ENCODE measurements around the gene FIGN.

Gene FIGN

GRCh38 chr2:163662141-163662780, 73.5 kb downstream of the FIGN start:
- no peak for DNase-seq (ENCODE audit: low read depth)

GRCh38 chr2:163659224-163659623, 76.6 kb downstream of the FIGN start:
- no peak for DNase-seq (ENCODE audit: low read depth)

GRCh38 chr2:163658556-163658955, 77.3 kb downstream of the FIGN start:
- no peak for DNase-seq (ENCODE audit: low read depth)

DNA sequence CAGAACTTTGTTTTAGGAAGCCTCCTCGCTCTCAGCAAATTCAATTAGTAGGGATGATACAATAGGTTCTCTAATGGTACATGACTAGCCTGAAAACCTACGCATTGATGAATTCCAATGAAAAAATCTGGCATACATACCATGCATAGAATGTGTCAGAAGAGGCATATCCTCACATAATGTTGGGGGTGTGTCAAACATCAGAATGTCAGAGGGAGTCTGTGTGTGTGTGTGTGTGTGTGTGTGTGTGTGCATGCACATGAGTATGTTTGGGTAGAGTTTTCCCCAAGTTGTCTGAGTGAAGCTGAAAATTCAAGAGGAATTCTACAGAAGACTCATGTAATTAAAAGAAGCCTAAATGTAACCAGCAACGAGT, 78.5 kb downstream of the FIGN start:
- DNase-seq (ENCODE audit: low read depth), result no peak

DNA sequence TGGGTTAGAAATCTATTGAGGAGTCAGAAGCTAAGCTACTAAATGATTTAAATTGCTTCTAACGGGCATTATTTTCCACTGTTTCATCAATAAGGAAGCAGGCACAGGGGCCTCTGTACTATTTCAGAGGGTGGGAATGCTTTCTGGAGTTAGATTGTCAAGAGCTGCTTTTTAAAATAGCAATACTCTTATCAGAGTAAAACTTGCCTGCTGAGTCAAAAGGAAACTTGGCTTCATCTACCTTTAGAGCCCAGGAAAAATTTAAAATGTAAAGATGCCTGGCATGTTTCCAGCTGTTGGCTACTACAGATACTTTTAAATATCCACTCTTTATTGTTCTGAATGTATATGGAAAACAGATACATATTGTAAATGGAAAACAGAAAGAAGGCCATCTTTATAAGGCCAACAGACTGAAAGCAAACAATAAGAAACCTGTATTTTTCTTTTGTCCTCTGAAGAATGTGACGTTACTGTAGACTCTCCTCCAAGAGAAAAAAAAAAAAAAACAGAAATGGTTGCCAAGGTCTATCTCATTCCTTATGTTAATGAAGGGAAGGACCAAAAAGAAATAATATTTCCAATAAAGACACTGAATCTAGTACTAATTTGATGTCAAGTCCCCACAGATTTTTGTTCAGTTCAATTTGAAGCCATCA, 79.1 kb downstream of the FIGN start:
- no peak for DNase-seq (ENCODE audit: low read depth)

DNA sequence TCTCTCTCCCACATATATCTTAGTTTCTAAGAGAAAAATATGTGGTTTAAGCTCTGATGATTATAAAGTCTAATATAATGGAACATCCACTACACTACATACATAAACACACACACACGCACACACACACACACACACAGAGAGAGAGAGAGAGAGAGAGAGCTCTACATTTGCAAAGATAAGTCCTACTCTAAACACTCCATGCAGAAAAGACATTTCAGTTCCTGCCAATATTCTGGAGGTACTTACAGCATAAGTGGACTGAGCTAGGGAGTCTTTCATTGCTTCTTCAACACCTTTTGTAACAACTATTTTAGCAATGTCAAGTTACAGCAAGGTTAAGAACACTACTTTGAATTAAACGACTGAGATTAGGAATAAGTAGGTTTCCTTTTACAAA, 80.1 kb downstream of the FIGN start:
- DNase-seq (ENCODE audit: low read depth), result no peak

DNA sequence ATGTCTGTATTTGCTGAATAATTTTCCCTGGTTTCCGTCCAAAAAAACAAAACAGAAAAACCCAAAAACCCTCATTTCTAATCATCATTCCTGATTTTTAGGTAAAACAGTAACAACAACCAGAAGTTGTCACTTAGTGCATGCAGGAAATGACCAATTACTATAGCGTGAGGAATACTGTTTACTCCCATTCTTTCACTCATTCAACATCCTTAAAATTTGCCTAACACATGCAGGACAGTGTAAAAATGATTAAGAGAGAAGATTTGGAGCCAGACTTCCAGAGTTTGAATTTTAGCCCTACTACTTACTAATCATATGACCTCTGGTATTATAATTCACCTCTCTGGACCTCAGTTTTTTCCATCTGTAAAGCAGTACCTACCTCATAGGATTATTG, 83.1 kb downstream of the FIGN start:
- DNase-seq (ENCODE audit: low read depth), result no peak

- no peak for DNase-seq (ENCODE audit: low read depth)
These were observed 86.7 kb downstream of the FIGN start for GRCh38 chr2:163649080-163649479.

DNA sequence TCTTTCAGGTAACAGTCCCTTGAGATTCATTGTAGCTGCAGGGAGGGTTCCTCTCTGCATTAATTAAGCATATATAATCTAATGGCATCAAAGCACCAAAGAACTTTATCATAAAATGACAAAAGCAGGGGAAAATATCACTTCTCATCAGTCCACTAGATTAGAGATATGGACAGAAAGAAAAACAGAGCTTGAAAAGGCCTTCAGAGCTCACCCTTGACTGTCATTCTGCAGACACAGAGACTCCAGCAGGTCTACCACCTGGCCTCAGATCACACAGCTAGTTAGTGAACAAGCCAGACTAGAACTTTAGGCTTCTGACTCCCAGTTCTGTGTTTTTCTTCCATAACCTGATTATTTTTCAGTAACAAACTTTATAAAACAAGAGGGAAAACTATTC, 88.5 kb downstream of the FIGN start:
- DNase-seq (ENCODE audit: low read depth), result no peak

GRCh38 chr2:163646687-163647086, 89.1 kb downstream of the FIGN start:
- no peak for DNase-seq (ENCODE audit: low read depth)

DNA sequence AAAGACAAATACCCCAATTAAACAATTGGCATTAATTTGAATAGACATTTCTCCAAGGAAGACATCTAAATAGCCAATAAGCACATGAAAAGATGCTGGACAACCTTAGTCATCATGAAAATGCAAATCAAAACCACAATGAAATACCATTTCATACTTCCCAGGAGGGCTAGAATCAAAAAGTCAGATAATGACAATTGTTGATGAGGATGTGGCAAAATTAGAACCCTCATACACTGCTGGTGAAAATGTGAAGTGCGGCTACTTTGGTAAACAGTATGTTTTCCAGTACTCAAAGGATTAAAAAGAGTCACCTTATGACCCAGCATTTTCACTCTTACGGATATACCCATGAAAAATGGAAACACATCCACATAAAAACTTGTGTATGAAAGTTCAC, 91.6 kb downstream of the FIGN start:
- DNase-seq (ENCODE audit: low read depth), result no peak

- no peak for DNase-seq (ENCODE audit: low read depth)
These were observed 93.8 kb downstream of the FIGN start for GRCh38 chr2:163641986-163642385.

DNA sequence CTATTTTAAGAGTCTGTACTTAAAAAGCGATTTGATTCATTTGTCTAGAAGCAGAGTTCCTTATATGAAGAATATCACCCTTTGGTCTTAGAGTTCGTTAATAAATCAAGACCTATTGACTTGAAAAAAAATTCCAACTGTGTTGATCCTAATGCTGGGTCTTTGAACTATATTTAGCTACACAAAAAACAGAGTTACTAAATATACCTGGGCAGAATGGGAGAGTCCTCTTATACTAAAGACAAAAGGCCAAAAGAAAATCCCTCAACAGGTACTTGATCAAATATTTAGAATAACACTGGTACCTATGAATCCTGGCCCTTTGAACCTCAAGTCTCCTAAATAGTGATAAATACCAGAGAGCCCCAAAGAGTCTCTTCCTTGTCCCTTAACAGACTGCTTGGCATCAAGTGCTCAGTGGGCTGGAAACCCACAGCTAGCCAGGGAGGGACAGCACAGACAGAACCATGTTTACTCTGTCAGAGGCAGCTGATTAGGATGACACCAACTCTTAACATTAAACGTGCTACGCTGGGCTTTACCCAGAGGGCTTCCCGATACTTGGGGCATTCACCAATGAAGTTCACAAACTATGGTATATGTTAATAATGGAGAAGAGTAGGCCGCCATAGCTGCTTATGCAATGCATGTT, 95.1 kb downstream of the FIGN start:
- DNase-seq (ENCODE audit: low read depth), result no peak

GRCh38 chr2:163637871-163638270, 97.9 kb downstream of the FIGN start:
- DNase-seq (ENCODE audit: low read depth), result no peak

DNA sequence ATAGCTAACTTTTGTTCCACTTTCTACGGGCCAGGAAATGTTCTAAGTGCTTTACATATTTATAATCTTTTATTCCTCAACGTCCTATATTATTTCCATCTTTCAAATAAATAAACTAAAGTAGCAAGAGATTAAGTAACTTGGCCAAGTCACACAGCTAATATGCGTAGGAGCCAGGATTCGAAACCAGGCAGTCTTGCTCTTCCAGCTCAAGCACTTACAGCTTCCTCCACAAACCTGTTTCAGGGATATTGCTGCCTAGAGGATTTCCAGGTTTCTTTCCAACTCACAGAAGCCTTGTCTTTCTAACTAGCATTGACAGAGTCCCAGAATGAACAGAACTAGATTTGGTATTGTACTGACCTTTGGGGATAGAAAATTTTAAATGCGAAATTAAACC, 102.5 kb downstream of the FIGN start:
- no peak for DNase-seq (ENCODE audit: low read depth)

GRCh38 chr2:163630836-163631235, 105.0 kb downstream of the FIGN start:
- DNase-seq (ENCODE audit: low read depth), result no peak

- no peak for DNase-seq (ENCODE audit: low read depth)
These were observed 109.1 kb downstream of the FIGN start for GRCh38 chr2:163626639-163627109.

GRCh38 chr2:163626208-163626607, 109.6 kb downstream of the FIGN start:
- DNase-seq (ENCODE audit: low read depth), result no peak

DNA sequence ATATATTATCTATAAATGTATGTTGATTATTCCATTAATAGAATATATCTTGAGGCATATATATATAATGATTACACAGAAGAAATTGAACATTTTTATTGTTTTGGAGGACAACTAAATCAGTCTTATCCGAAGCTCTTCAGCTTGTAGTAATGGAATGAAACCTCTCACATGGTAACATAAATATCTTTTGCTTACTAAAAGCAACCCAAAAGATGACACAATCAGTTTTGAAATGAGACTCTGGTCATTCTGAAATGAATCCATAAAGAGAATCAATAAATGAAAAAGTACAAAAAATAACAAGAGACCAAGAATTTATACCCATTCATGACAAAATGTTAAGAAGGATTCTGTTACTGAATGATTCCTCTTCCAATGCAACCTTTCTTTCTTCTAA, 110.2 kb downstream of the FIGN start:
- no peak for DNase-seq (ENCODE audit: low read depth)

DNA sequence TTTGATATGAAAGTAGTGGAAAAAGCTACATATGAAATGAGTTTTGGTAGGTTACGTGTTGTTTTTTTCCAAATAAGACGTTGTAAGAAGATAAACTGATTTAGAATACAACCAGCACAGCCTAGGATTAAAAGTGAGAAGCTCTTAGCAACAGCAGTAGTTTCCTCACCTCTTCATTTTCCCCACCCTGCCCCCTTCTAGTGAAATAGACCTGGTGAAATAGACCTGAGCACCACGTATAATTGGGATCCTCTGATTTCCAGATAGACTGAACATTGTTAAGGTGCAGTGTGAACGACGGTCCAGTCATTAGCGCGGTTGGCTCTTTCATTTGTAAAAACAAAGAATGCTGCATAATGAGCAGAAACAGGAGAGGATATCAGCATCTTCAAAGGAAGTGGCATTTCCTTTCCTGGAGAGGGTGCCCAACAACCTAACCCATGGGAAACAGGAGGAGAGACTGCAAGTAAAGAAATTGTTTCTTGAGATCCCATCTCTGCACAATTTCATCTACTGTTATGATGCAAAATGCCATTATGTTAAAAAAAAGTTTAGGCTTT, 114.3 kb downstream of the FIGN start:
- no peak for DNase-seq (ENCODE audit: low read depth)

GRCh38 chr2:163617517-163617916, 118.3 kb downstream of the FIGN start:
- DNase-seq (ENCODE audit: low read depth), result no peak

DNA sequence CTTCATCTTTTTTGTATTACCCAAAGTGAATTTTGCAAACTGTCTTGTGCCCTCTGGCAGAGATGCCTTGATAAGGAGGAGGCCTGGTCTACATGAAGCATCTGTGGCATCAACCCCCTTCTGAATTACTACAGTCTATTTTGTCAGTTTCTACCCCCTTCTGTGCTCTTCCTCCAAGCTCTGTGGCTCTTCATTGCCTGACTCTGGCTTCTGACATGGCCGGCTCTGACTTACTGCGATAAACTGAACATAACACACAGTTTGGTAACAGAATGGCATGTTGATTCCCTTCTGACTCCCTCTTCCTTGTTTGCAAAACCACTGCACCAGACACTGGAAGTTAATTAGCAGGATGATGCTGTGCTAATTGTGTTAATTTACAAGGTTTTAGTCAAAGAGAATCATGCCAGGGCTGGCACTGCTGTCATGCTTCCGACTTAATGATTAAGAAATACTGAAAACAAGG, 122.5 kb downstream of the FIGN start:
- no peak for DNase-seq (ENCODE audit: low read depth)

GRCh38 chr2:163612332-163612731, 123.5 kb downstream of the FIGN start:
- no peak for DNase-seq (ENCODE audit: low read depth)
